Measurements from ENCODE around the gene NPC1.

DNA sequence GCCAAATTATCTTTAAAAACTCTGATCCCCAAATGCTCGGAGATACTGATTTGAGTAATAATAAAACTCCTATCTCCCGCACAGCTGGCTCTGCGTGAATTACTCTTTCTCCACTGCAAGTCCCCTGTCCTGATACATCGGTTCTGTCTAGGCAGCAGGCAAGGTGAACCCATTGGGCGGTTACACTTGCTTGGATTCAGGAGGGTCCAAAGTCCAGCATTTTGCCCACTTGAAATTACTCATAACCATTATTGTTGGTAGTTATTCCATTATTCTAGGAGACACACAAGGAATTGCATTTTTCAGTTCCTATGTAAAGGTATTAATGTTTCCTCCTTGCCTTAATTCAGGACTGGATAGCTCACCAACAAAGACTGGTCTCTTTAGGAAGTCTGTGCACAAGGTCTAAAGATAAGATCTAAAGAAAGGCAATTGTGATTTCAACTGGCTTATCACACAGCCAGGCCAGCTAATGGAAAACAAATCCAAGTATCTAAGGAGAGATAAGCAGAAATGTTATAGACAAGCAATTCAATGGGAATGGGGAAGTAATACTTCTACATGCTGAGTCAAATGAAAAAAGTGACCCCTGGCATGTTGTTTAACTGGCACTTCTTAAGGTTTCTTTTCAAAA is 23.2 kb upstream of the NPC1 start:
- TF ChIP-seq, protein P1, sequence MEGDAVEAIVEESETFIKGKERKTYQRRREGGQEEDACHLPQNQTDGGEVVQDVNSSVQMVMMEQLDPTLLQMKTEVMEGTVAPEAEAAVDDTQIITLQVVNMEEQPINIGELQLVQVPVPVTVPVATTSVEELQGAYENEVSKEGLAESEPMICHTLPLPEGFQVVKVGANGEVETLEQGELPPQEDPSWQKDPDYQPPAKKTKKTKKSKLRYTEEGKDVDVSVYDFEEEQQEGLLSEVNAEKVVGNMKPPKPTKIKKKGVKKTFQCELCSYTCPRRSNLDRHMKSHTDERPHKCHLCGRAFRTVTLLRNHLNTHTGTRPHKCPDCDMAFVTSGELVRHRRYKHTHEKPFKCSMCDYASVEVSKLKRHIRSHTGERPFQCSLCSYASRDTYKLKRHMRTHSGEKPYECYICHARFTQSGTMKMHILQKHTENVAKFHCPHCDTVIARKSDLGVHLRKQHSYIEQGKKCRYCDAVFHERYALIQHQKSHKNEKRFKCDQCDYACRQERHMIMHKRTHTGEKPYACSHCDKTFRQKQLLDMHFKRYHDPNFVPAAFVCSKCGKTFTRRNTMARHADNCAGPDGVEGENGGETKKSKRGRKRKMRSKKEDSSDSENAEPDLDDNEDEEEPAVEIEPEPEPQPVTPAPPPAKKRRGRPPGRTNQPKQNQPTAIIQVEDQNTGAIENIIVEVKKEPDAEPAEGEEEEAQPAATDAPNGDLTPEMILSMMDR (IDR thresholded peaks at IDR 0.05) = no peak
- TF ChIP-seq POLR2A (IDR thresholded peaks at IDR 0.05) = no peak
